Pancreas (tissue), 10 donors: ENCODE data around the gene CDPF1. TPM values are rescaled to one million over a fixed set of nuclear protein-coding genes. Genes with fewer than 3 reads are reported as not detected.

ENCODE experiments used
- ATAC-seq, 4 donors: fragments of 200-7000 bp; cut with Tn5 transposase; one replicate each; pipeline versions ENCODE4 v1.8.0 to v1.9.1; 2020; ENCODE audit warnings: mild to moderate bottlenecking in 4 of 4, moderate library complexity in 4 of 4
- DNase-seq, 6 donors: peaks; one replicate each; pipeline ENCODE4 v3.0.0-alpha.2; 2020
- FAIRE-seq: peaks from 2 replicates; lab custom pipeline; 2012; peaks lifted over from hg19 to GRCh38; lab: Jason Lieb, UNC
- H3K27ac ChIP-seq, 4 donors: fragments of 200-600 bp; sonication (generic); 1 replicate in 3 of 4; 2 replicates in 1 of 4; pipeline versions ENCODE4 v1.5.0 to v1.8.0; 2020
- H3K27me3 ChIP-seq, 4 donors: fragments of 200-600 bp; one replicate each; pipeline ENCODE4 v1.8.0; 2021
- H3K36me3 ChIP-seq, 3 donors: fragments of 200-600 bp; sonication (generic) in 1 of 3; one replicate each; pipeline versions ENCODE4 v1.5.0 to v1.8.0; 2020 to 2021
- H3K4me1 ChIP-seq, 3 donors: fragments of 200-600 bp; one replicate each; pipeline ENCODE4 v1.8.0; 2021
- H3K4me3 ChIP-seq, 4 donors: fragments of 200-600 bp; sonication (generic) in 2 of 4; one replicate each; pipeline versions ENCODE4 v1.5.0 to v1.8.0; 2020 to 2021
- H3K9me3 ChIP-seq, 4 donors: fragments of 200-600 bp; one replicate each; pipeline ENCODE4 v1.8.0; 2021
- WGBS, 2 donors: extraction: QIAGEN DNeasy Blood & Tissue Kit; methylation state at CpG; one replicate each; pipeline ENCODE4 v1.1.7; 2013; 5-methylcytosine and 5-hydroxymethylcytosine counted together
- intact Hi-C, 3 donors: fragments of 100-400 bp; cut with DNase I; formaldehyde crosslinking; loops; one replicate each; pipeline versions ENCODE4 v1.11.1 to v1.14.2; 2022
- polyA plus RNA-seq, 2 donors: library from polyadenylated mRNA; stranded (reverse); fragments of 200-250 nt; gene quantifications; one replicate each; pipeline ENCODE4 v1.2.3, GENCODE V29; 2013
- total RNA-seq, 6 donors: library from RNA; stranded (reverse); fragmentation: NEBNext Ultra II Directional in 4 of 6; extraction: Animal tissue kit (Norgen Biotek cat#: 25700) in 4 of 6; gene quantifications; one replicate each; pipeline versions ENCODE4 v1.2.1 to v1.2.4, GENCODE V29; 2021 to 2023
- TF ChIP-seq, protein P1 (sequence below), 4 donors: fragments of 200-600 bp; sonication (generic) in 3 of 4; IDR thresholded peaks; one replicate each; pipeline versions ENCODE4 v1.5.0 to v1.8.0; 2021; ENCODE audit warnings: antibody characterized with exemption in 4 of 4
- donor health status: healthy with polysubstance abuse.
- donor health status: DM: no; HTN: no; CAD: no; lungs with moderate emphysema.
- donor health status: DM: no; HTN: no; CAD: no.
- donor health status: control.
- donor health status: control.
- donor health status: Bipolar disorder and iron deficiency.
- donor health status: DM: yes; HTN: yes; CAD: no.
- donor health status: DM: no; HTN: no; CAD: no.
- donor health status: DM: no; HTN: no; CAD: no.
- donor health status: DM: yes; HTN: yes; CAD: no.

CDPF1 gene
- total and polyA plus RNA-seq, 8 donors, result 2.9 to 12.0 (median 4.3) TPM

DNA sequence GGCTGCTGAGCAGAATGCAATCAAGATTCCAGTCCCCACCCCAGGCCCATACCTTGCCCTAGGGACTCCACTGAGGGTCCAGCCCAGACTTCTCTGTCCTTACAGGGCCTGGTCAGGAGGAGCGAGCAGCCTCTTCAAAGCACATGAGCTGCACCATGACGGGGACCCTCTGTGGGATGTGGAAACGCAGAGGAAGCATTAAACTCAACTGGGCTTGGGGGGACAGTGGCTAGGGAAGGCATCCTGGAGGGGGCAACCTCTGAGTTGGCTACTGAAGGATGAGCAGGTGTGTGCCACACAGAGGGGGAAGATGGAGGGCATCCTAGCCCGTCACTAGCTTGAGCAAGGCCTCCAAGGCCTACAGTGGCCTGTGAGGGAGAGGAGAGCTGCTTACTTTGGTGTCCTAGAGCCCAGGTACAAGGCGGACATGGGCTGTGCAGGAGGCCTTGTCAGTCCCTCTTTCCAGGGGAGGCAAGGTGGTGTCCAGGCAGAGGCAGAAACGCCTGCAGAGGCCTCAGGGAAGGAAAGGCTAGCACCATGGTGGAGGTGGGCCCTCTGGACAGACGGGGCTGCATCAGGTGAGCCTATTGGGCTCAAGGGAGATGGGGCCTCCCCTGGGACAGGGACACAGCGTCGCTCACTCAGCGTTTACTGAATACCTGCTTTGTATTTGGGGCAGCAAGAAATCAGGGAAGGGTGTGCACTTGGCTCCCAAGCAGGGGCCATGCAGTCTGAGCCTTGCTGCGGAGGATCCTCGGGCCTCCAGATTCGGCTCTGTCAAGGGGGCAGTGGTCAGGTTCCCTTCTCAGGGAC, 32.0 kb upstream of the CDPF1 start:
- intact Hi-C loops, result no loop called here
- Histone ChIP-seq H3K9me3 (no peaks in the 10 kb centered on the region), H3K36me3 (peaks cover 5 to 72% (median 30%) of the 10 kb centered on the region in 3 donors), H3K4me1 (peaks cover 0 to 5% (median 3%) of the 10 kb centered on the region in 3 donors), H3K4me3 (no peak overlapping the region), H3K27ac (no peak overlapping the region), H3K27me3 (no peaks in the 10 kb centered on the region)
- WGBS, 2 donors, result 96 to 97% methylated on average over 13 of the region's 13 CpGs
- FAIRE-seq (no peak), DNase-seq (no peak), ATAC-seq (no peak)
- TF ChIP-seq, protein P1, sequence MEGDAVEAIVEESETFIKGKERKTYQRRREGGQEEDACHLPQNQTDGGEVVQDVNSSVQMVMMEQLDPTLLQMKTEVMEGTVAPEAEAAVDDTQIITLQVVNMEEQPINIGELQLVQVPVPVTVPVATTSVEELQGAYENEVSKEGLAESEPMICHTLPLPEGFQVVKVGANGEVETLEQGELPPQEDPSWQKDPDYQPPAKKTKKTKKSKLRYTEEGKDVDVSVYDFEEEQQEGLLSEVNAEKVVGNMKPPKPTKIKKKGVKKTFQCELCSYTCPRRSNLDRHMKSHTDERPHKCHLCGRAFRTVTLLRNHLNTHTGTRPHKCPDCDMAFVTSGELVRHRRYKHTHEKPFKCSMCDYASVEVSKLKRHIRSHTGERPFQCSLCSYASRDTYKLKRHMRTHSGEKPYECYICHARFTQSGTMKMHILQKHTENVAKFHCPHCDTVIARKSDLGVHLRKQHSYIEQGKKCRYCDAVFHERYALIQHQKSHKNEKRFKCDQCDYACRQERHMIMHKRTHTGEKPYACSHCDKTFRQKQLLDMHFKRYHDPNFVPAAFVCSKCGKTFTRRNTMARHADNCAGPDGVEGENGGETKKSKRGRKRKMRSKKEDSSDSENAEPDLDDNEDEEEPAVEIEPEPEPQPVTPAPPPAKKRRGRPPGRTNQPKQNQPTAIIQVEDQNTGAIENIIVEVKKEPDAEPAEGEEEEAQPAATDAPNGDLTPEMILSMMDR (IDR thresholded peaks at IDR 0.05), result no peak

DNA sequence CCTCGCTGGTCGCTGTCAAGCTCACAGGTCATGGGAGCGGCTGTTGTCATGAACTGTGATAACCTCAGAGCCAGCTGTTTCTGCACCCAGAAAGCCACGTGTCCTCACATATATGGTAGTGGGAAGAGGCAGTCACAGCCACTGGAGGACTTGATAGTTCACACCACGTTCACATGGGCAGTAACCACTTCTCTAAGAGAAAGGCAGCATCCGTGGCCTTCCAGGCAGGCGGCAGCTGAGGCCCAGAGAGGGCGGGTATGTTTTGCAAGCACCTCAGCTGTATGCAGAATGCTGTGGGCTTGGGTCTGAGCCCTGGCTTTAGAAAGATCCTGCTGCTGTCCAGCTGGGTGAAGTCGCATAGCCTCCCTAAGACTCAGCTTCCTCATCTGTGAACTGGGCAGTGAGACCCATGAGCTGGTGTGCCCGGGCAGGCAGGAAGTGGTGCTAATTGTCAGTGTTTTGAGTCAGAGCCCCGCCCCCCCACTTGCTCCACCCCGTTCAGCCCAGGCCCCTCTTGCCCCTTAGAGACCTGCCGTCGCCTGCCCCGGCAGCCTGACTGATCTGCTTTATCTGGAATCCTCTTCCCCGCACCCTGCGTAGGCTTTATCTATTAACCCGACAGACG, 31.0 kb upstream of the CDPF1 start:
- WGBS, 2 donors, result 87 to 88% methylated on average over 19 of the region's 19 CpGs
- intact Hi-C loops, result no loop called here
- TF ChIP-seq, protein P1 (IDR thresholded peaks at IDR 0.05), result no peak
- DNase-seq, result no peak
- no peak overlapping the region for H3K27ac ChIP-seq
- no peaks in the 10 kb centered on the region for H3K4me1 ChIP-seq
- H3K36me3 ChIP-seq, result peaks cover 5 to 75% (median 33%) of the 10 kb centered on the region in 3 donors
- peak in 3 of 4 donors; percentile 7 to 66 (median 52) for ATAC-seq
- H3K4me3 ChIP-seq, result no peak overlapping the region
- H3K9me3 ChIP-seq, result no peaks in the 10 kb centered on the region
- FAIRE-seq, result no peak
- H3K27me3 ChIP-seq, result no peaks in the 10 kb centered on the region

DNA sequence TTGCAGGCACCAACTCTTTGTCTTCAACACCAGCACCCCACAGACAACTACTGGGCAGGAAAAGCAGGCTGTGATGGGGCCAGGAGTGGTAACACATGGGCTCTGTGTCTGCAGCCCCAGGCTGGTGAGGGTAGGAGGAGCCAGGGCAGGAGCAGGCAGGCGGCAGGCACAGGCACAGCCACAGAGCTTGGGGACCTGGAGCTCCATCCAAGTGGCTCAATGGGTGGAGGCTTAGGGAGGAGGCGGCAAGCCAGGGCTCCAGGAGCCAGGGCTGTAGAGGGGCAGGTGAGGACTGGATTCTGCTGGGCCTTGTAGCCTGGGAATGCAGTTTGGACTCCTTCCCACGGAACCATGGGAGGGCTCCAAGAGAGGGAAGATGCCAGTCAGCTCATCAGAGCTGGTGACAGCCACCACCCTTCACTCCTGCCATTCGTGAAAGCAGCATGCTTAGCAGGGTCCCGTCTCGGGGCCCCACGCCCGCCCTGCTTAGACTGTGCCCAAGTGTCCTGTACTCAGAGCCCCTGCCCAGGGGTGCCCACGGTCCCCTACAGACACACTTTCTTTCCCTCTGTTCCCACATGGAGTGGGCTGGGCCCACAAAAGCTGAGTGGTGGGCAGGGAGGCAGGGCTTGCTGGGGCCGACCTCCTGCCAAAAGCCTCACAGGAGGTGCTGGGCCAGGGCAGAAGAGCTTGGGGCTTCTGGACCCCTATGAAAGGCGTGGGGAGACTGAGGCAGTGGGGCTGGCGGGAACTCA, 30.1 kb upstream of the CDPF1 start:
- intact Hi-C loops, result no loop called here
- no peak for FAIRE-seq

DNA sequence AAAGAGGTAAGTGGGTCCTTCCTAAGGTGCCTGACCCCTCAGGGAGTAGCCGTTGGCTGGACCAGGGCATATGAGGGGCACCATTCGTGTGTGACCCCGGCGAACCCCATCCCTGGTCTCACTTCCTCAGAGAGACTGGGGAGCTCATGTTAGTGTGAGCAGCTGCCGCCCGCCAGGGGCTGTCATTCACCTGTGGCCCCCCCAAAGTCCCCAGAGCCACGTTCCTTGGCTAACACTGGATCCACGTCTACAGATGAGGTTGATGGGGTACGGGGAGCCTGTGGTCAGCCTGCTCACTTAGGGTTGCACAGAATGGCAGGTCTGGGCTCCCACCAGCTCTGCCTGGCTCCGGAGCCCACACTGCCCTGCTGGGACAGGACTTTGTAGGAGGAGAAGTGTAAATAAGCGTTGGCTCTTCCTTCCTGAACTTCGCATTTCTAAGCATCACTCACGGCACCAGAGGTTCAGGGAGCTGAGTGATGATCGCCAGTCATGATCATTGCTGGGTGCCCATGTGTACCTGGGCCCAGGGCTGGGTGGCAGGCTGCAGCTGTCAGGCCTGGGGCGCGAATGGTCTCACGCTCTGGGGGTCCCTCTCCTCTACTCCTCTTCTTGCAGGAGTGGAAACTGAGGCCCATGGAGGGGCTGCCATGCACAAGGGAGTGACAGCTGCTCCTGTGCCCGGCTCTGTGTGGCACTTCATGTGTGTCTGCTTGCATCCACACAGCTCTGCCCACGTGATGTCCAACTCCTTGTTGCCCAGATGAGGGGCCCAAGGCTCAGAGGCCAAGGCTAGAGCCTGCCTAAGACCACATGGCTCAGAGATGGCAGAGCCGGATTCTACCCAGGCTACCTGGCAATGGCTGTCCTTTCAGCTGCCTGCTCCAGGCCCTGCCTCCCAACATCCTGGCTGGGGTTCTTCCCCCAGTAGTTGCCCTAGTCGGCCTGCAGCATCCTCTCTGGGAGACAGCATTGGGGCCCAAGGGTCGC, 28.9 kb upstream of the CDPF1 start:
- H3K36me3 ChIP-seq, result peaks cover 5 to 79% (median 38%) of the 10 kb centered on the region in 3 donors
- no peaks in the 10 kb centered on the region for H3K9me3 ChIP-seq
- no peak overlapping the region for H3K4me3 ChIP-seq
- TF ChIP-seq, protein P1 (IDR thresholded peaks at IDR 0.05), result no peak
- intact Hi-C loops, result no loop called here
- no peak overlapping the region for H3K27ac ChIP-seq
- H3K27me3 ChIP-seq, result no peaks in the 10 kb centered on the region
- WGBS, 2 donors, result 92 to 93% methylated on average over 22 of the region's 22 CpGs
- no peak for ATAC-seq
- H3K4me1 ChIP-seq, result no peaks in the 10 kb centered on the region
- peak in 1 of 6 donors; percentile 12 for DNase-seq
- no peak for FAIRE-seq

More for the DNA sequence above, 30.1 kb upstream of the CDPF1 start:
- TF ChIP-seq, protein P1 (IDR thresholded peaks at IDR 0.05), result no peak
- Histone ChIP-seq H3K4me1 (no peaks in the 10 kb centered on the region), H3K4me3 (no peak overlapping the region), H3K9me3 (no peaks in the 10 kb centered on the region), H3K36me3 (peaks cover 5 to 81% (median 40%) of the 10 kb centered on the region in 3 donors), H3K27me3 (no peaks in the 10 kb centered on the region), H3K27ac (no peak overlapping the region)
- WGBS, 2 donors, result 96% methylated on average over 12 of the region's 12 CpGs
- ATAC-seq, result peak in 1 of 4 donors; percentile 5
- peak in 1 of 6 donors; percentile 8 for DNase-seq
